Measurements from ENCODE around the gene TNFSF13B.

GRCh38 chr13:108349269-108349668 is 79.8 kb downstream of the TNFSF13B start:
- TF ChIP-seq CTCF (IDR thresholded peaks at IDR 0.05) (no peak), POLR2A (IDR thresholded peaks at IDR 0.05) (no peak)
